ENCODE results near the gene PPP2R2D. TPM values are rescaled to one million over a fixed set of nuclear protein-coding genes. Genes with fewer than 3 reads are reported as not detected.

PPP2R2D gene
- total RNA-seq, 4 donors from 2014 or later, result 38.2 to 49.7 (median 41.0) TPM

DNA sequence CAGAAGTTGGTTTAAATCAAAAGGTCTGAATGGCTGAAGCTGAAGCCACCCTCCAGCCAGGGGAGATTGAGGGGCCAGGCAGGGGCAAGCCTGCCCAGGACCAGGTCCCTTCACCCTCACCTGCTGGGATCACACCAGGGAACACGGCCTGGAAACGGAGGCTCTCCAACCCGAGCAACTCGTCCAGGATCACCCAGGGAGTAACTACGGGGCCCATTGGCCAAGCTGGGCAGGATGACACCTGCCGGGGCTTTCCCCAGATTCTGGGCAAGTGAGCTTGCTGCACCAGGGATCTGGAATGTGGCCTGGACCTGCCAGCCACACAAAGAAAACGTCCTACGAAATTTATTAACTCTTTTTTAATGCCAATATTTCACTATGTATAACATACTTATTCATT lies 30.4 kb upstream of the PPP2R2D start:
- Histone ChIP-seq H3K9me3 (no peaks in the 10 kb centered on the region), H3K4me3 (no peak overlapping the region), H3K4me1 (peaks cover 6 to 9% (median 8%) of the 10 kb centered on the region in 4 donors), H3K27me3 (peaks cover 0 to 78% (median 5%) of the 10 kb centered on the region in 4 donors), H3K36me3 (no peaks in the 10 kb centered on the region), H3K27ac (replicated peaks in 1 of 4) (no peak overlapping the region)
- intact Hi-C loops (cut with DNase I), result loop anchor here (5.0 to 10.0 kb wide), 2 partner anchors 416 to 1678 kb away; no protein-coding TSS in a partner anchor
- no peak for DNase-seq (ENCODE audit: extremely low spot score)
- 64% methylated on average over 8 of the region's 8 CpGs for WGBS
- TF ChIP-seq, protein P1, sequence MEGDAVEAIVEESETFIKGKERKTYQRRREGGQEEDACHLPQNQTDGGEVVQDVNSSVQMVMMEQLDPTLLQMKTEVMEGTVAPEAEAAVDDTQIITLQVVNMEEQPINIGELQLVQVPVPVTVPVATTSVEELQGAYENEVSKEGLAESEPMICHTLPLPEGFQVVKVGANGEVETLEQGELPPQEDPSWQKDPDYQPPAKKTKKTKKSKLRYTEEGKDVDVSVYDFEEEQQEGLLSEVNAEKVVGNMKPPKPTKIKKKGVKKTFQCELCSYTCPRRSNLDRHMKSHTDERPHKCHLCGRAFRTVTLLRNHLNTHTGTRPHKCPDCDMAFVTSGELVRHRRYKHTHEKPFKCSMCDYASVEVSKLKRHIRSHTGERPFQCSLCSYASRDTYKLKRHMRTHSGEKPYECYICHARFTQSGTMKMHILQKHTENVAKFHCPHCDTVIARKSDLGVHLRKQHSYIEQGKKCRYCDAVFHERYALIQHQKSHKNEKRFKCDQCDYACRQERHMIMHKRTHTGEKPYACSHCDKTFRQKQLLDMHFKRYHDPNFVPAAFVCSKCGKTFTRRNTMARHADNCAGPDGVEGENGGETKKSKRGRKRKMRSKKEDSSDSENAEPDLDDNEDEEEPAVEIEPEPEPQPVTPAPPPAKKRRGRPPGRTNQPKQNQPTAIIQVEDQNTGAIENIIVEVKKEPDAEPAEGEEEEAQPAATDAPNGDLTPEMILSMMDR (IDR thresholded peaks at IDR 0.05), result no peak
- TF ChIP-seq POLR2A (IDR thresholded peaks at IDR 0.05; ENCODE audit: low read depth), result no peak
- no peak for TF ChIP-seq EP300 (IDR thresholded peaks at IDR 0.05)
- TF ChIP-seq POLR2AphosphoS5 (IDR thresholded peaks at IDR 0.05), result no peak

DNA sequence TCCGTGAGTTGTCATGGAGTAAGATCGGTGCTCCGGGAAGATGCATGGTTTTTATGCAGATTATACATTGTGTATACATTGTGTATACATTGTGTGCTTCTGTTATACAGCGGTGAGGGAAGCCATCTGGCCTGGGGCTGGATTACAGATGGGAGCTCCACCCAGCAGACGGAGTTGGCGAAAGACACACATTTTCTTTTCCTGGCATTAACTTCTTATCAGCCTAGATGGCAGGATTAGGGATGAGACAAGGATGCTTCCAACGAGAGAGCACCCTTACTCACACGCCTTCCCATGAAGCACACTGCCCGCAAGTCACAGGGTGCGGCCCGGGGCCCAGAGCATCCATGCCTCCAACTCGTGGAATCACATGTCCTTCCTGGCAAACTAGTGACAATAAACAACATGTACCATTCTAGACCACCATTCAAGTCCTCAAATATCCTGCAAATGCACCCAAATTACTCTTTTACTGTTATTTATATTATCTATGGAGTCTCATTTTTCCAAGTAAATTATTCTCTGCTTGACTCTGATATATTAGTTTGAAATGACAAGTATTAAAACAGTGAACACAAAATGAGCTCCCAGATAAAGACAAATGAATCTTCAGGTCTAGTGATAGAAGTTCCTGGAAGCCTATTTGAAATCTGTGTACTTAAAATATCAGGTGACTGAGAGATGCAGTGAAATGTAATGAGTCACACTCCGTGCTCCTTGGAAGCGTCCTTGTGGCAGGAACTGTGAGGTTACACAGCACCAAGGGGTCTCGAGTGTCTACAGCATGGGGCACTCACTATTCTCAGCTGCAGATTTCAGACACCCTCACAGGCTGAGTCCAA lies 29.8 kb upstream of the PPP2R2D start:
- Histone ChIP-seq H3K36me3 (no peaks in the 10 kb centered on the region), H3K4me3 (no peak overlapping the region), H3K27ac (replicated peaks in 1 of 4) (no peak overlapping the region), H3K4me1 (peaks cover 6 to 9% (median 8%) of the 10 kb centered on the region in 4 donors), H3K27me3 (peaks cover 0 to 82% (median 5%) of the 10 kb centered on the region in 4 donors), H3K9me3 (no peaks in the 10 kb centered on the region)
- no peak for TF ChIP-seq POLR2AphosphoS5 (IDR thresholded peaks at IDR 0.05)
- no peak for TF ChIP-seq EP300 (IDR thresholded peaks at IDR 0.05)
- TF ChIP-seq POLR2A (IDR thresholded peaks at IDR 0.05; ENCODE audit: low read depth), result no peak
- TF ChIP-seq, protein P1 (IDR thresholded peaks at IDR 0.05), result no peak
- no peak for DNase-seq (ENCODE audit: extremely low spot score)
- 72% methylated on average over 15 of the region's 15 CpGs for WGBS
- intact Hi-C loops (cut with DNase I), result loop anchor here (5.0 to 10.0 kb wide), 2 partner anchors 416 to 1679 kb away; no protein-coding TSS in a partner anchor

DNA sequence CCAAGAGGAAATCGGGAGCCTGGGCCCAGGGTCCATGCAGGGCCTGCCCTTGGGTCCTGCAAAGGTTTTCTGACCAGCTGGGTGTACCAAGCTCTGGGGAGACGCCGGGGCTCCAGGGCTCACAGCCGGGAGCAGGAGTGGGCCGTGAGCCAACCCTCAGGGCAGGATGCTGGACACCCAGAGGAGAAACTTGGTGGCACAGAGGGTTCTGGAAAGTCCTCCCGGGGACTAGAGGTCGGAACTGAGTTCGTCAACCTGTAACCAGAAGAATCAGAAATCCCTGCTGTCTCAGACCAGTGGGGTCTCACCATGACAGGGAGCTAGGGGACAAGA lies 29.2 kb upstream of the PPP2R2D start:
- Histone ChIP-seq H3K36me3 (no peaks in the 10 kb centered on the region), H3K27ac (replicated peaks in 1 of 4) (no peak overlapping the region), H3K4me3 (no peak overlapping the region), H3K4me1 (peaks cover 6 to 9% (median 8%) of the 10 kb centered on the region in 4 donors), H3K27me3 (peaks cover 0 to 80% (median 5%) of the 10 kb centered on the region in 4 donors), H3K9me3 (no peaks in the 10 kb centered on the region)
- DNase-seq (ENCODE audit: extremely low spot score), result no peak
- TF ChIP-seq POLR2A (IDR thresholded peaks at IDR 0.05; ENCODE audit: low read depth) (no peak), POLR2AphosphoS5 (IDR thresholded peaks at IDR 0.05) (no peak), EP300 (IDR thresholded peaks at IDR 0.05) (no peak)
- TF ChIP-seq, protein P1 (IDR thresholded peaks at IDR 0.05), result no peak
- intact Hi-C loops (cut with DNase I), result loop anchor here (5.0 to 10.0 kb wide), 2 partner anchors 417 to 1679 kb away; no protein-coding TSS in a partner anchor
- WGBS, result 89% methylated on average over 8 of the region's 8 CpGs

DNA sequence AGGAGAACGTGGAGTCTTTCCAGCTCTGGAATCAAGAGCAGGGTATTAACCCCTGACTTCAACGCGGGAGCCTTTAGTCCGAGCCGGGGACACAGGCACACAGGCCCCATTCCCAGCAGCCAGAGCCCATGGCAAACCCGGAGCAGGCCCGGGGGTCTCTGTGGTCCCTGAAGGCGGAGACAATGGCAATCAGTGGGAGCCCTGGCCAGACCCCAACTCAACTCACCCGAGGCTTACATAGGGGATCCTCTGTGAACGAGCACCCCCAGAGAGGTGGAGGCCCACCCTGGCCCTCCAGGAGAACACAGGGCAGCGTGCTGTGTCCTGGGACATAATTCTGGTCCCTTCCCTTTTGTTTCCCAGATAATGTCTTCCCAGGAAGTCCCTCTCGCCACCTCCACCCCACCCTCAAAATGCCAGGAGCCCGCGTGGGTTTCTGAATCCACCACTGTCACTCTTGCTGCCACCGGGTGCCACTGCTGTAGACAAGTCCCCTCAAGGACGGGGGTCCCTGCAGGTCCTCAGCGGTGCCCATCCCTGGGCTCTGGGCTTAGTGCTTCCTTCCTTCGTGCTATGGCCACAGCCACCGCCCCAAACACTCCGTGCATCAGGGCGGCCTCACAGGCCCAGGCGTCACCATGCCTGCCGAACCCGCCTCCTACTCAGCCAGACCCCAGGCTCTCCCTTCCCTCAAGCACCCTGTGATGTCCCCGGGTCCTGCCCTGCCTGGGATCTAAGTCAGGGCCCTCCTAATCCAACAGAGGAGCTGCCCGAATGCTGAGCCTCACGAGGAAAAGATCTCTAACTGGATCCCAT lies 28.6 kb upstream of the PPP2R2D start:
- no peaks in the 10 kb centered on the region for H3K9me3 ChIP-seq
- H3K27me3 ChIP-seq, result peaks cover 0 to 74% (median 5%) of the 10 kb centered on the region in 4 donors
- H3K27ac ChIP-seq (replicated peaks in 1 of 4), result no peak overlapping the region
- 87% methylated on average over 17 of the region's 27 CpGs for WGBS
- no peak for DNase-seq (ENCODE audit: extremely low spot score)
- TF ChIP-seq POLR2A (IDR thresholded peaks at IDR 0.05; ENCODE audit: low read depth) (no peak), EP300 (IDR thresholded peaks at IDR 0.05) (no peak), POLR2AphosphoS5 (IDR thresholded peaks at IDR 0.05) (no peak)
- no peak overlapping the region for H3K4me3 ChIP-seq
- peaks cover 6 to 9% (median 8%) of the 10 kb centered on the region in 4 donors for H3K4me1 ChIP-seq
- no peaks in the 10 kb centered on the region for H3K36me3 ChIP-seq
- intact Hi-C loops (cut with DNase I), result loop anchor here (5.0 to 10.0 kb wide), 2 partner anchors 417 to 1680 kb away; no protein-coding TSS in a partner anchor
